Endothelial cell of umbilical vein (primary cell): ENCODE measurements around the gene AEBP1. TPM values are rescaled to one million over a fixed set of nuclear protein-coding genes. Genes with fewer than 3 reads are reported as not detected.

Experiments used
- BruUV-seq: library from RNA; stranded (reverse); fragments of 400-500 nt; replicated peaks from 2 replicates; lab custom pipeline; 2021; lab: Mats Ljungman, UMichigan
- CTCF ChIA-PET: fragments of 300-600, 350-600 bp; sonication (Branson Sonifier 250); formaldehyde crosslinking; loops from one replicate; lab custom pipeline; 2021; ENCODE audit warnings: antibody characterized with exemption, inconsistent platforms; lab: Charles Lee
- POLR2A ChIA-PET: fragments of 300-600, 350-600 bp; sonication (Branson Sonifier 250); formaldehyde crosslinking; loops from one replicate; lab custom pipeline; 2021; ENCODE audit warnings: antibody characterized with exemption, inconsistent platforms; lab: Charles Lee
- DNase-seq: peaks from one replicate; pipeline ENCODE4 v3.0.0-alpha.2; 2011; ENCODE audit warnings: low read depth, low spot score
- FAIRE-seq: peaks from 2 replicates; lab custom pipeline; 2011; peaks lifted over from hg19 to GRCh38; lab: Jason Lieb, UNC
- H2AFZ ChIP-seq: 2 replicates; pipeline ENCODE4 v1.6.0; 2012; ENCODE audit warnings: low read depth, low read length, control low read depth, inconsistent platforms
- H3K27ac ChIP-seq: 2 replicates; pipeline ENCODE4 v1.5.1; 2011; ENCODE audit warnings: low read depth, mild to moderate bottlenecking, control low read depth, low read length, moderate library complexity; ENCODE audit not compliant: insufficient read depth
- H3K27me3 ChIP-seq, 2 experiments: 2 replicates each; pipeline versions ENCODE4 v1.6.0 to v1.6.1; 2011; ENCODE audit warnings: low read length in 2 of 2, mixed read lengths in 1 of 2; ENCODE audit not compliant: control insufficient read depth in 2 of 2, insufficient read depth in 2 of 2
- H3K36me3 ChIP-seq, 2 experiments: 2 replicates in 1 of 2; 3 replicates in 1 of 2; pipeline ENCODE4 v1.5.1; 2011; ENCODE audit warnings: low read length in 2 of 2, mild to moderate bottlenecking in 1 of 2, moderate library complexity in 1 of 2; ENCODE audit not compliant: control insufficient read depth in 2 of 2, insufficient read depth in 2 of 2; ENCODE audit errors: extremely low read depth in 1 of 2
- H3K4me1 ChIP-seq: 3 replicates; pipeline ENCODE4 v1.5.1; 2011; ENCODE audit warnings: mild to moderate bottlenecking, low read length; ENCODE audit not compliant: control insufficient read depth, insufficient read depth; ENCODE audit errors: extremely low read depth
- H3K4me2 ChIP-seq: 2 replicates; pipeline ENCODE4 v1.6.1; 2011; ENCODE audit warnings: low read length, control low read depth, mixed read lengths; ENCODE audit not compliant: insufficient read depth
- H3K4me3 ChIP-seq, 3 experiments: fragments of 200-600 bp in 1 of 3; sonication (generic), shearing (Covaris generic) in 1 of 3; replicated peaks in 1 of 3; 2 replicates each; pipeline ENCODE4 v1.5.1; 2011 to 2016; ENCODE audit warnings: control low read depth in 3 of 3, low read length in 3 of 3, mild to moderate bottlenecking in 2 of 3, inconsistent platforms in 1 of 3, low read depth in 1 of 3, moderate library complexity in 1 of 3; ENCODE audit not compliant: insufficient read depth in 1 of 3
- H3K79me2 ChIP-seq: 2 replicates; pipeline ENCODE4 v1.6.0; 2012; ENCODE audit warnings: low read length, inconsistent platforms; ENCODE audit not compliant: control insufficient read depth, insufficient read depth
- H3K9ac ChIP-seq: replicated peaks from 2 replicates; pipeline ENCODE3; 2011; ENCODE audit warnings: low read length, control low read depth; ENCODE audit not compliant: insufficient read depth; ENCODE audit errors: extremely low read depth
- H3K9me1 ChIP-seq: replicated peaks from 3 replicates; pipeline ENCODE4 v1.6.0; 2011; ENCODE audit warnings: mild to moderate bottlenecking, low read length; ENCODE audit not compliant: control insufficient read depth, insufficient read depth; ENCODE audit errors: extremely low read depth
- H3K9me3 ChIP-seq: replicated peaks from 2 replicates; pipeline ENCODE4 v1.5.1; 2012; ENCODE audit warnings: low read length, inconsistent platforms; ENCODE audit not compliant: control insufficient read depth, insufficient read depth
- H4K20me1 ChIP-seq: replicated peaks from 2 replicates; pipeline ENCODE3; 2011; ENCODE audit warnings: mild to moderate bottlenecking, low read length; ENCODE audit not compliant: control insufficient read depth, insufficient read depth; ENCODE audit errors: extremely low read depth
- EZH2 ChIP-seq: IDR thresholded peaks from 2 replicates; pipeline ENCODE4 v1.6.1; 2012; ENCODE audit warnings: borderline replicate concordance, low read depth, mild to moderate bottlenecking, moderate library complexity, low read length, inconsistent platforms; ENCODE audit not compliant: severe bottlenecking
- FOS ChIP-seq: IDR thresholded peaks from 2 replicates; pipeline ENCODE4 v1.6.1; 2011; ENCODE audit warnings: mild to moderate bottlenecking, low read length, moderate library complexity, borderline replicate concordance; ENCODE audit not compliant: insufficient read depth
- GATA2 ChIP-seq: IDR thresholded peaks from 2 replicates; pipeline ENCODE4 v1.7.0; 2011; ENCODE audit warnings: low read depth, mild to moderate bottlenecking, moderate library complexity, mixed read lengths, low read length; ENCODE audit not compliant: insufficient read length, insufficient read depth
- JUN ChIP-seq: IDR thresholded peaks from 2 replicates; pipeline ENCODE4 v1.6.1; 2011; ENCODE audit warnings: borderline replicate concordance, low read depth; ENCODE audit not compliant: insufficient read length, insufficient read depth
- MYC ChIP-seq: IDR thresholded peaks from one replicate; pipeline ENCODE4 v1.6.1; 2011; ENCODE audit warnings: mild to moderate bottlenecking, low read depth, low read length
- POLR2A ChIP-seq: IDR thresholded peaks from 2 replicates; pipeline ENCODE4 v1.6.1; 2012; ENCODE audit warnings: low read depth, mild to moderate bottlenecking, control low read depth, low read length
- POLR2AphosphoS5 ChIP-seq: IDR thresholded peaks from 2 replicates; pipeline ENCODE4 v1.6.1; 2012; ENCODE audit warnings: low read depth, mild to moderate bottlenecking, control low read depth, low read length, moderate library complexity; ENCODE audit not compliant: insufficient read depth
- dilution Hi-C: fragments of 300-500 bp; cut with MboI; formaldehyde crosslinking; loops from one replicate; pipeline ENCODE4 v1.15.0; 2019; ENCODE audit warnings: low sequenced_read_pairs; ENCODE audit not compliant: extremely low pct_ligation_motif_present
- intact Hi-C: fragments of 100-400 bp; cut with micrococcal nuclease; formaldehyde crosslinking; loops from one replicate; pipeline ENCODE4 v1.10.0; 2022
- polyA plus RNA-seq, 4 experiments: library from polyadenylated mRNA; depleted of rRNA in 3 of 4; stranded (reverse) in 3 of 4; unstranded in 1 of 4; fragments of >200 nt; gene quantifications; 2 replicates each; pipeline versions ENCODE4 v1.2.1 to v1.2.3, GENCODE V29; 2011 to 2012; ENCODE audit warnings: missing spikeins in 1 of 4
- total RNA-seq: library from RNA; stranded (reverse); gene quantifications from 2 replicates; pipeline ENCODE4 v1.2.3, GENCODE V29; 2021
- TF ChIP-seq, protein P1 (sequence below), 2 donors: IDR thresholded peaks; 1 replicate in 1 of 2; 2 replicates in 1 of 2; pipeline ENCODE4 v1.5.1; 2011; ENCODE audit warnings: low read length in 2 of 2, mild to moderate bottlenecking in 2 of 2, moderate library complexity in 2 of 2, control low read depth in 1 of 2, inconsistent platforms in 1 of 2, low read depth in 1 of 2; ENCODE audit not compliant: insufficient read depth in 1 of 2; ENCODE audit errors: extremely low read depth in 1 of 2
- TF ChIP-seq, protein P2 (sequence below): IDR thresholded peaks from 2 replicates; pipeline ENCODE4 v1.6.1; 2011; ENCODE audit not compliant: insufficient read depth, insufficient read length

Gene AEBP1
- total and polyA plus RNA-seq, 2 donors (not counting 3 experiments of a cell fraction or from before 2014, with no cell fraction given): 20.6 to 48.0 TPM

DNA sequence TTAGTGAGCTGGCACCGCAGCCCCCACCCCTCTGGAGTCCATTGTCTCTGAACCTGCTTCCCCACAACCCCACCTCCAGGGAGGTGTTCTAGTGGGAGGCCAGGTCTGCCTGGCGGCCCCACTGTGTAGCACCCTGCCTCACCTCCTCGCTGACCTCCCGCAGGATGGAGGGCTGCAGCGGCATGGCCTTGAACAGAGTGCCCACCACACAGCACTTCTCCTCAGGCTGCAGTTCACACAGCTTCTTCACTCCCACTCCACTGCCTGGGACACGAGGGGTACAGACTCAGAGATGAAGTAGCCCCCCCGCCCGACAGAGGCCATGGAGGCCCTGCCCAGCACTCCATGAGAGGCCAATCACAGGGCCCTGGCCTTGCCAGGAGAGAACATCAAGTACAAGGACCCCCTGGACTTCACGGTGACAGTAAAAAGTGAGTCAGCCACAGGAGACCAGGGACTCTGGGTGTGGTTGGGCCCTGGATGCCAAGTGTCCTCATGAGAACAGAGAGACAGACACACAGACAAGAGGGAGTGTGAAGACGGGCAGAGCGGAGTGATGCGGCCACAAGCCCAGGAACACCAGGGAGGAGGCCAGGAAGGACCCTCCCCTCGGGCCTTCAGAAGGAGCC lies 13.8 kb downstream of the AEBP1 start:
- Histone ChIP-seq H3K9me1 (no peaks in the 10 kb centered on the region), H3K4me3 (no peak overlapping the region), H2AFZ (no peak overlapping the region), H3K27me3 (no peaks in the 10 kb centered on the region), H3K4me2 (no peak overlapping the region), H3K79me2 (peaks cover 25% of the 10 kb centered on the region), H3K27ac (no peak overlapping the region), H3K36me3 (peaks cover 3 to 27% of the 10 kb centered on the region in 2 experiments), H3K9ac (no peak overlapping the region), H4K20me1 (no peaks in the 10 kb centered on the region), H3K4me1 (peaks cover 10% of the 10 kb centered on the region), H3K9me3 (no peaks in the 10 kb centered on the region)
- ChIA-PET CTCF (no interaction called here), POLR2A (no interaction called here)
- no peak for DNase-seq
- BruUV-seq: no TSS peak
- dilution Hi-C loops: no loop called here
- FAIRE-seq: no peak
- intact Hi-C loops: no loop called here
- TF ChIP-seq, protein P1, sequence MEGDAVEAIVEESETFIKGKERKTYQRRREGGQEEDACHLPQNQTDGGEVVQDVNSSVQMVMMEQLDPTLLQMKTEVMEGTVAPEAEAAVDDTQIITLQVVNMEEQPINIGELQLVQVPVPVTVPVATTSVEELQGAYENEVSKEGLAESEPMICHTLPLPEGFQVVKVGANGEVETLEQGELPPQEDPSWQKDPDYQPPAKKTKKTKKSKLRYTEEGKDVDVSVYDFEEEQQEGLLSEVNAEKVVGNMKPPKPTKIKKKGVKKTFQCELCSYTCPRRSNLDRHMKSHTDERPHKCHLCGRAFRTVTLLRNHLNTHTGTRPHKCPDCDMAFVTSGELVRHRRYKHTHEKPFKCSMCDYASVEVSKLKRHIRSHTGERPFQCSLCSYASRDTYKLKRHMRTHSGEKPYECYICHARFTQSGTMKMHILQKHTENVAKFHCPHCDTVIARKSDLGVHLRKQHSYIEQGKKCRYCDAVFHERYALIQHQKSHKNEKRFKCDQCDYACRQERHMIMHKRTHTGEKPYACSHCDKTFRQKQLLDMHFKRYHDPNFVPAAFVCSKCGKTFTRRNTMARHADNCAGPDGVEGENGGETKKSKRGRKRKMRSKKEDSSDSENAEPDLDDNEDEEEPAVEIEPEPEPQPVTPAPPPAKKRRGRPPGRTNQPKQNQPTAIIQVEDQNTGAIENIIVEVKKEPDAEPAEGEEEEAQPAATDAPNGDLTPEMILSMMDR (IDR thresholded peaks at IDR 0.05; ENCODE audit: extremely low read depth in 1 of 2, insufficient read depth in 1 of 2, low read depth in 1 of 2, low read length in 2 of 2): no peak
- no peak for TF ChIP-seq EZH2

DNA sequence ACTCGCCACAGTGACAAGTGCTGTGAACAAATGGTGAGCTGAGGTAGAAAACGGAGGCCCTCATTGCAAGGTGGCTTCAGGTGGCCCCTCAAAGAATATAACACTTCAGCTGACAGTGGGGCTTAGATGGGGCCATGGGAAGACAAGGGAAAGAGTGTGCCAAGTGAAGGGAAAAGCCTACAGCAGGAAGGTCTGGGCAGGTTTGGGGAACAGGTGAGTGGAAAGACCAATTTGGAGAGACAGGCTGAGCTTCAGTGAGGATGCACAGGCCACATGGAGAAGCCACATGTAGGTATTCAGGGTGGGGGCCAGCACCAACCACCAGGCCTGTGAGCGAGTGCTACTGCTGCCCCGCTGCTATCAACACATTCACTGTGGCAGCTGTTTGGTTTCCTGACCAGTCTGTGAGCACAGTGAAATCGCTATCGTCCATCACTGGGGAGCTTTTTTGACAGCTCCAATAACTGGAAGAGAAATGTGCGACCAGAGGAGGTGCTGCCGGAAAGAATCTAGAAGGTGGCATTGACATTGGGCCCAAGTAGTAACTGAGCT lies 15.8 kb downstream of the AEBP1 start:
- POLR2A ChIA-PET: interaction anchor here (0.5 kb wide), 1 partner anchor 866 kb away, joined by 3 read pairs; no protein-coding TSS in a partner anchor
- Histone ChIP-seq H3K9me1 (no peaks in the 10 kb centered on the region), H3K27ac (no peak overlapping the region), H2AFZ (no peak overlapping the region), H3K4me1 (peaks cover 14% of the 10 kb centered on the region), H3K4me3 (no peak overlapping the region), H3K4me2 (no peak overlapping the region), H3K79me2 (peaks cover 25% of the 10 kb centered on the region), H4K20me1 (no peaks in the 10 kb centered on the region), H3K27me3 (no peaks in the 10 kb centered on the region), H3K36me3 (peaks cover 0 to 17% of the 10 kb centered on the region in 2 experiments), H3K9me3 (no peaks in the 10 kb centered on the region), H3K9ac (no peak overlapping the region)
- dilution Hi-C loops: no loop called here
- DNase-seq (no peak), FAIRE-seq (no peak)
- no peak for TF ChIP-seq JUN
- TF ChIP-seq POLR2A: no peak
- TF ChIP-seq POLR2AphosphoS5: no peak
- TF ChIP-seq, protein P2, sequence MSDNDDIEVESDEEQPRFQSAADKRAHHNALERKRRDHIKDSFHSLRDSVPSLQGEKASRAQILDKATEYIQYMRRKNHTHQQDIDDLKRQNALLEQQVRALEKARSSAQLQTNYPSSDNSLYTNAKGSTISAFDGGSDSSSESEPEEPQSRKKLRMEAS: no peak
- no peak for TF ChIP-seq EZH2
- no peak for TF ChIP-seq MYC
- TF ChIP-seq, protein P1 (IDR thresholded peaks at IDR 0.05; ENCODE audit: extremely low read depth in 1 of 2, insufficient read depth in 1 of 2, low read depth in 1 of 2, low read length in 2 of 2): no peak
- TF ChIP-seq GATA2: no peak
- TF ChIP-seq FOS: no peak
- BruUV-seq: no TSS peak
- CTCF ChIA-PET: interaction anchor here (0.8 kb wide), 1 partner anchor 15 kb away, joined by 3 read pairs; no protein-coding TSS in a partner anchor
- intact Hi-C loops: no loop called here
